HG03354 (cell line): Measurements from ENCODE around the gene CCM2.

Source experiments
- ATAC-seq: cut with Tn5 transposase; IDR thresholded peaks from one replicate; pipeline ENCODE4 v1.9.1; 2021; ENCODE audit warnings: mild to moderate bottlenecking; ENCODE audit not compliant: unreplicated experiment, poor library complexity, severe bottlenecking

The CCM2 gene

DNA sequence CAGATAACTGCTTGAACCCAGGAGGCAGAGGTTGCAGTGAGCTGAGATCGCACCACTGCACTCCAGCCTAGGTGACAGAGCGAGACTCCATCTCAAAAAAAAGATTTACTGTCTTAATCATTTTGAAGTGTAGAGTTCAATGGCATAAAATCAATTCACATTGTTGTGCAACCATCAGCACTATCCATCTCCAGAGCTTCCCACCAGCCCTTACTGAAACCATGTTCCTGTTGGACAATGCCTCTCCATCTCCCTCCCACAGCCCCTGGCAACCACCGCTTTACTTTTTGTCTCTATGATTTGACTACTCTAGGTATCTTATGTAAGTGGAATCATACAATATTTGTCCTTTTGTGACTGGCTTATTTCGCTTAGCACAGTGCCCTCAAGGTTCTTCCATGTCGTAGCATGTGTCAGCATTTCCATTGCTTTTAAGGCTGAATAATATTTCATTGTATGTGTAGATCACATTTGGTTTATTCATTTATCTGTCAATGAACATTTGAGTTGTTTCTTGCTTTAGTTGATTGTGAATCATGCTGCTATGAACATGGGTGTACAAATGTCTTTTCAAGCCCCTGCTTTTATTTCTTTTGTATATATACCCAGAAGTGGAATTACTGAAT lies 55.7 kb downstream of the CCM2 start:
- no peak for ATAC-seq

DNA sequence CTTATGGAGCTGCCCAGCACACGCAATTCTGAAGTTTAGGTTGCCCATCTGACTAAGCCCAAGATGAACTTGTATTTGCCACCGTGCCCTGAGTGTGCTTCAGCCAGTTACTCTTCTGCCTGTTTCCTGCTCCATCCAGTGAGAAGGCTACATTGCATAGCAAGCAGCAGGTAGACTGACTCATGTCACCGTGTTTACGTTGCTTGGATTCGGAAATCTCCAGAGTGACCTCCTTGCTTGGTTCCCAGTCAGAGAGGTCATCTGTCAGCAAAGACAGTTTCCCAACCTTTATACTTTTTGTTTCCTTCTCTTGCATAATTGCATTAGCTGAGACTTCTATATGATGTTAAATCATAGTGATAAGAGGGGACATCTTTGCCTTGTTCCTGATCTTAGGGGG lies 57.9 kb downstream of the CCM2 start:
- ATAC-seq, result no peak

DNA sequence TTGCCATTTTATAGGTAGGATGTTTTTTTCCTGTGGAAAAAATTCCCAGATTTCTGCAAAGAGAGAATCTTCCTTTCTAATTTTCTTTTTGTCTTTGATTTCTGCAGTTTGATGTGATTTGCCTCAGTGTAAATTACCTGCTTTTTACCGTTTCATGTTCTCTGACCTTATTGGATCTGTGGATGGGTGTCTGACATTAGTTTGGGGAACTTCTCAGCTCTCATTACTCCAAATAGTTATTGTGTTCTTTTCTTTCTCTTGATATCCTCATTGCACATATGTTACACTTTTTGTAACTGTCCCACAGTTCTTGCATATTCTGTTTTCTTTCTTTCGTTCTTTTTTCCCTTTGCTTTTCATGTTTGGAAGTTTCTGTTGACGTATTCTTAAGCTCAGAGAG lies 60.3 kb downstream of the CCM2 start:
- no peak for ATAC-seq

DNA sequence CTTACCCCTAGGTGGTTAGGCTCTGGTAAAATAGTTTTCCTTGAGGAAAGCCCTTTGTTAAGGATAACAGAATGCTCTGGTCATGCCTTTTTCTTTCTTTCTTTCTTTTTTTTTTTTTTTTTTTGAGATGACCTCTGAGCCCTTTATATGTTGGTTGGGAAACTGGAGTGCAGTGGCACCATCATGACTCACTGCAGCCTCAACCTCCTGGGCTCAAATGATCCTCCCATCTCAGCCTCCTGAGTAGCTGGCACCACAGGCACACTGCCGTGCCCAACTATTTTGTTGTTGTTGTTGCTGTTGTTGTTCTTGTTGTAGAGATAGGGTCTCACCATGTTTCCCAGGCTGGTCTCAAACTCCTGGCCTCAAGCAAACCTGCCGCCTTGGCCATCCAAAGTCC lies 61.4 kb downstream of the CCM2 start:
- no peak for ATAC-seq

DNA sequence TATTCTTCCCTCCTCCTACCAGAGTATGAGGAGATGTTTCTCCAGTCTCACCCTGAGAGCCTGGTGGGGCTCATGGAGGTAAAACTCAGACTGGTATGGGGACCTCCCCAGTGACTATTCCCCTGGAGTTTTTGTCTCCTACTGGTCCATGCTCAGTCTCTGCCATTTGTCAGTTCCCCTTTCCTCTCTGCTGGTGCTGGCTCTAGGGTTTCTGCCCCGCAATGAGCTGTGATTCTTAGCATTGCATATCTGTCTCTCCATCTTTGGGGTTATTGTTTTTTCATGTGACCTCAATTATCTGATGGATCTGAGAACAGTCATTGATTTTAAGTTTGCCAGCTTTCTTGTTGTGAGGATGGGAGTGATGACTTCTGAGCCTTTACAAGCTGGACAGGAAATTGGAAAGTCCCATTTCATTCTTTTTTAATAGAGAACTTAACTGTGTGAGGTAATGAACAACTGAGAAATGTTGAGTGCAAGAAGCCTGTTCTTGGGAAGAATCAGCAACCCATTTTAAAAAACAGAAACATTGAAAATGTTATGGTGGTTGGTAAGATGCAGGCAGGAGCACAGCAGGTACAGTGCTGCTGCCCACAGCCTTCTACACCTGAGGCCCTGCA lies 61.9 kb downstream of the CCM2 start:
- no peak for ATAC-seq

DNA sequence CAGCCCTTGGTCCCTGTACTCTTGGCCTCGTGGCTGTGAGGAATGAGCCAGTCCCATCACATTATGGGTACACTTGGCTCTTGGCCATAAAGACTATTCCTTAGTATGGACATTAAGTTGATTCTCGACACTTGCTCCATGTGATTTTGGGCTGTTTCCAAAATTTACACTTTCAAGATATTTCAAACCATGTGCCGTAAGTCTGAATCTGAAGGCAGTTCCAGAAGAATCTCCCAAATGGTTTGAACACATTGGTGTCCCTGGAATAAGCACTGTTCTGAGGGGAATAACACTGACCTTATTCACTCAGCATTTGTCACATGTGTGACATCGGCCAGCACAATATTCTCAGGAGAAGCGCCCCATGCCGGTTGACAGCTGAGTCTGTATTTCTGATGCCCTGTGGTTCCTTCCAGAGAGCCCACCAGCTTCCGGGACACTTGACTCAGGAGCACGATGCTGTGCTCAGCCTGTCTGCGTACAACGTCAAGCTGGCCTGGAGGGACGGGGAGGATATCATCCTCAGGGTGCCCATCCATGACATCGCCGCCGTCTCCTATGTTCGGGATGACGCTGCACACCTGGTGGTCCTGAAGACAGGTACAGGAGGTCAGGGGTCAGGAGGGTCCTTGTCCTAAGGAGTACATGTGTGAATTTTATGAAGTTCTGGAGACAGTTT lies 64.2 kb downstream of the CCM2 start:
- no peak for ATAC-seq

DNA sequence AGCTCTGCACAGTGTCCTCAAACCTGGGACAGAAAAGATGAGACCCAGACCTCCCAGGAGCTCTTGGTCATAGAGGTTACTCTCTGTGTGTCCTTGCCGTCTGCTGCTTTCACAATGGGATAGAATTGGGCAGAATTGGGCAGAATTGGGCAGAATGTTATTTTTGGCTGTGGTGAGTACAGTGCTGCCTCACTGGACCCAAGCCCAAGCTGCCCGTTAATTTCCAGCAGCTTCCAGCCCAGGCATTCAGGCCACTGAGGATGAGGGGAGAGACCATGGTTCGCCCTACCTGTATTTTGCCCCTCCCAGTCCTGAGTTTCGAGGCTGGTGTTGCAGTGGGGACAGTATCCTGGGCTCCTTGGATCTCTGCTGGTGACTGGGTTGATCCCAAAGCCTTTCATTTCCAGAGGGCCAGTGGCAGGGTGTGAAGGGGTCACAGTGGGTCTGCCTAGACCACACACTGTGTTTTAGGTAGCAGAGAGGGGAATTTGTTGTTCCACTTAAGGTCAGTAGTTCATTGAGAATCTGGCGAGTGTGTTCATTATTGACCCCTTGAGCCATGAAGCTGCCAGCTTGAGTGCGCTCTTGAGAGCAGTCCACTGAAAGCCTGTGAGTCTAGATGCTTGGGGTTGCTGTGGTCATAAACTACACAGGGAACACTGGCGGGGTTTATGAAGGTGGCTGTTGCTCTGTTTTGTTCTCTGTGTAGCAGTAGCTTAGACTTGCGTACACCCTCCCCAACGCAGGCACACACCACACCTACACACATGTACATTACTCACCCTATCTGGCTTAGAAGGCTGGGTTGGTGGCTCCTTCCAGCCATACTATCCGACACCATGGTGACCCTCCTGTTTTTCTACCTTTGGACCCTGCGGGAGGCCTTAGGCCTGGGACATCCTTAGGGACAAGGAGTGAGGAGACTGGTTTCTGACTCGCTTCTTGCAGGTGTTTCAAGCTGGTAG lies 65.3 kb downstream of the CCM2 start:
- no peak for ATAC-seq

DNA sequence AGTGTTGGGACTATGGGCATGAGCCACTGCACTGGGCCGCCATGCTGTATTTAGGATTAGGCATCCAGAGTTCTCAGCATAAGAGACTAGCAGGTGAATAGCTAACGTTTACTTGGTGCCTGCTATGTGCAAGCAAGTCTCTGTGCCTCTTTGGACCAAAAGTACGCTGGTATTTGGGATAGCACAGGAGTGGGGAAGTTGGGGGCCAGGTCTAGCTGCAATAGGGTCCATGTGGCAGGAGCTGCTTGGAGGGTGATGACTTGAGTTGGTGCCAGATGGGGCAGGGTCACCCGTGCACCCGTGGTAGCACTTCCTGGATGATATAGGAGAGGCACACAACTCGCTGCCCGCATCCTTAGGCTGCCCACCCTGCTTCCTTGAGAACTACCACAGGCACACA lies 66.4 kb downstream of the CCM2 start:
- ATAC-seq, result no peak

DNA sequence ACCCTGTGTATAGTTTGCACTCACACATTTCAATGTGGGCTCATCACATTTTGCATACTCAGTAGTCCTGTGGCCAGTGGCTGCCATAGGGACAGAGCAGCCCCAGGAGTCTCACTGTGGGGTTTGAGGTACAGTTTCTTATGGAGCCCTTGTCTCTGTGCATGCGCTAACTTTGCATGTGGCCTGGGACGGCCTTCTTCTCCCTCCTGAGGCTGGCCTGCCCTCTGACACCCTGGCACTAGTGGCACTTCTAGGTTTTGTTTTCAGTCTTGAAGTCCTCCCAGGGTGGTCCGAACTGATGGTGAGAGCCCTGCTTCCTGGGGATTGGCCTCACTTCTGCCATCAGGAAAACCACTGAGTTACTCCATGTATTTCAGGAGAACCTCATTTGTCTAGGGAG lies 67.6 kb downstream of the CCM2 start:
- ATAC-seq, result no peak

DNA sequence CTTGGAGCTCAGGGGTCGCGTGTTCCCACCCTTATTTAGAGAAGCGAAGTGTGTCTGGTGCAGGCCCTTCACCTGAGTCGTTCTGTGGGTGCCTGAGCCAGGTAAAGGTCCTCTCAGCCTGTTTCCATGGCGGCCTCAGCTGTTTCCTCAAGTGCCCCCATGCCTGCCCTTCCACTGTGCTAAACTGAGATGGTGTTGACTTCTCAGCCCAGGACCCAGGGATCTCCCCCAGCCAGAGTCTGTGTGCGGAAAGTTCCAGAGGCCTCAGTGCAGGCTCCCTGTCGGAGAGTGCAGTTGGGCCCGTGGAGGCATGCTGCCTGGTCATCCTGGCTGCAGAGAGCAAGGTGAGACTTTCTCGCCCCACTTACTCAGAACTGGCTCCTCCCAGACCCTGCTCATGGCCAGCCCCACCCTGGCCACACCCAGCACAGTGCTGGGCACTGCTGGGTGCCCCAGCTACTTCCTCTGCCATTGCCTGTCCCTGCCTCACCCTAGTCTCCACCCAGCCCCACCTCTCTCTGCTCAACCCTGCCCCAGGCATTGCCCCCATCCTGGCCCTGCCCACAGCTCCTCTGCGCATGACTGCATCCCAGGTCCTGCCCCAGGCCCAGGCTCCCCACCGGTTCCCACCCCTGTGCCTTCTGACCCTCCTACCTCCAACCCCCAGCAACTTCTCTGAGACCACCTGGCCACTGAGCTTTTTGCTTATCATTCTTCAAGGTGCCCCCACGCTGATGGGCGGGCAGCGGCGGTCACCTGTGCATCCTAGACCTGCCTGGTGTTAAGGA lies 68.4 kb downstream of the CCM2 start:
- ATAC-seq, result no peak

DNA sequence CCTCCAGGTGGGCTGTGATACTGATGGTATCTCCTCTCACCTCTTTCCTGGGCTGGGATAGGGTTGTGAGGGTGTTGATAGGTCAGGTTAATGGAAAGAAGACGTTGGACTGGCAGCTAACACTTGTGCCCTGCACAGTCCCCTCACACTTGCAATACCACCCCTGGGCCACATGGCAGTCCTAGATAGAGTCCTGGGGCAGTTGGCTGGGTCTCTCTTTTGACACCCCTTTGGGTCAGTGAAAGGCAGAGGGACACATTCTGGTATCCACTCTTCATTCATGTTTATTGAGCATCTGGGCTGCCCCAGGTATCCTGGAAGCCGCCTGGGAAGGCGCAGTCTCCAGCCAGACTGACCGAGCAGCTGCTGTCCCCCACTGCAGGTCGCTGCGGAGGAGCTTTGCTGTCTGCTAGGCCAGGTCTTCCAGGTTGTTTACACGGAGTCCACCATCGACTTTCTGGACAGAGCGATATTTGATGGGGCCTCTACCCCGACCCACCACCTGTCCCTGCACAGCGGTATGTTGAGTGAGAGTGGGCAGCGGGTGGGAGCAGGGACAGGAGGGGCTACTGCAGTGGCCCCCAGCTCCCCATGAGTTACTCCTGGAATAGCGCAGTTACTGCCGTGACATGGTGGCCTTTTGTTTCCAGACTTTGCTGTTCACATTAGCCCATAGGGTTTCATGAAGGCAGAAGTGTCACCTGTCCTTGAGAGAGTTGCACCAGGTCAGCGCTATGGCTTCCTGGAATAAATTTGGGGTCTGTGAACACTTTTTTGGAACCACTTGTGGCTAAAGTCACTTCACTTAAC lies 69.6 kb downstream of the CCM2 start:
- no peak for ATAC-seq

DNA sequence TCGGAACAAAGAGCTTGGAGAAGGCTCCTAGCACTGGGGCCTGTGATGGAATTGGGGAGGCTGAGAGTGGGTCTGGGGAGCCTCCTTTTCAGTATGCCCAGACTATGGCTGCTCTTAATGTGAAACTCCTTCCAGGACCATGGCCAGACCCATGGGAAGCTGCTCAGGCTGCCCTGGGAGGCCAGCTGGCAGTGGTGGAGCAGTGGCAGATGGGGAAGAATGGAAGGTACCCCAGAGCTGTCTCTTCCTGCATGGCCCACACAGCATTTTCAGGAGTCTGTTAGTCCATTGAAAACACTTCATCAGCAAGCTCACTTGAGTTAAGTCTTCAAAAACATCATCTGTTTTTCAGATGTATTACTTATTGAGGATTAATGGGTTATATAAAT lies 70.2 kb downstream of the CCM2 start:
- ATAC-seq, result no peak

DNA sequence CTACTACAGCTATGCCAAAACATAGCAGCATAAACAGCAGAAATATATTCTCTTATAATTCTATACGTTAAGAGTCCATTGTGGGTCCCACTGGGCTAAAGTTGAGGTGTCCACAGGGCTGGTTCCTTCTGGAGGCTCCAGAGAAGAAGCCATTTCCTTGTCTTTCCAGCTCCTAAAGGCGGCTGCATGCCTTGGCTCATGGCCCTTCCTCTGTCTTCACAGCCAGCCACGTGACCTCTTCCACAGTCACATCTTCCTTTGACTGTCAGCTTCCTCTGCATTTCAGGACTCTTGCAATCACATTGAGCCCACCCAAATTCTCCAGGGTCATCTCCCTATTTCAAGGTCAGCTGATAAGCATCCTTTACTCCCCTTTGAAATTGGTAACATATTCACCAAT lies 71.5 kb downstream of the CCM2 start:
- ATAC-seq, result no peak

DNA sequence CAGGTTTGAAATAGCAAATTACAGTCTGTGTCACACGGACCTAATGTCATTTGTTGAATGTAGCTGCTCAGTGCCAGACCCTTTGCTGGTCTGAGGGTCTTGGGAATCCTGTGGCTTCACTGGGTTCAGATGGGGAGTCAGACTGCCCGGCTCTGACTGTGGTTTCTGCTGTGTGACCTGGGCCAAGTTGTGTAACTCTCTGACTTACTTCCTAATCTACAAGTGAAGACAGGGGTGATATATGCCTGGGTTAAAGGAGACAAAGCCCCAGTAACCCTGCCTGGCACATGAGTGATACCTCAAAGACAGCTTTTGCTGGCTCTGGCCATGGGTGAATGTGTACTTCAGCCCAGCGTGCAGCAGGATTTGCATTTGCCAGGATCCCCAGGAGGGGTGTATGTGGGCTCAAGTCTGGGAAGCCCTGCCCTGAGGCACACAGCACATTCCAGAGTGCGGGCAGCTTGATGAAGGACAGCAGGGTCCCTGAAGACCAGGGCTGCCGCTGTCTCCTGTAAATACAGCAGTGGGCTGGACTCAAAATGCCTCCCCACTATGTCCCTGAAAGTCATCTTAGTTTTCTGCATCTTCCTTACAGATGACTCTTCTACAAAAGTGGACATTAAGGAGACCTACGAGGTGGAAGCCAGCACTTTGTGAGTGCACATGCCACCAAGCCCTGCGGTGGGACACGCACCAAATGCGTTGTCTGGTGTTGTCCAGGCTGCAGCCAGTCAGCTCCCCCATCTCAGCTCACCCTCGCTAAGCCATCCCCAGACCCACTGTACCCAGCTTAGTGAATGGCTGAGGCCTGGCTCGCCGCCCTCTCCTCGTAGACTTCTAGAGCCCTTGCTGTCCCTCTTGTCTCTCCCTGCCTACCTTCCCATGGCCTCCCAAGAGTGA lies 72.4 kb downstream of the CCM2 start:
- ATAC-seq, result no peak

DNA sequence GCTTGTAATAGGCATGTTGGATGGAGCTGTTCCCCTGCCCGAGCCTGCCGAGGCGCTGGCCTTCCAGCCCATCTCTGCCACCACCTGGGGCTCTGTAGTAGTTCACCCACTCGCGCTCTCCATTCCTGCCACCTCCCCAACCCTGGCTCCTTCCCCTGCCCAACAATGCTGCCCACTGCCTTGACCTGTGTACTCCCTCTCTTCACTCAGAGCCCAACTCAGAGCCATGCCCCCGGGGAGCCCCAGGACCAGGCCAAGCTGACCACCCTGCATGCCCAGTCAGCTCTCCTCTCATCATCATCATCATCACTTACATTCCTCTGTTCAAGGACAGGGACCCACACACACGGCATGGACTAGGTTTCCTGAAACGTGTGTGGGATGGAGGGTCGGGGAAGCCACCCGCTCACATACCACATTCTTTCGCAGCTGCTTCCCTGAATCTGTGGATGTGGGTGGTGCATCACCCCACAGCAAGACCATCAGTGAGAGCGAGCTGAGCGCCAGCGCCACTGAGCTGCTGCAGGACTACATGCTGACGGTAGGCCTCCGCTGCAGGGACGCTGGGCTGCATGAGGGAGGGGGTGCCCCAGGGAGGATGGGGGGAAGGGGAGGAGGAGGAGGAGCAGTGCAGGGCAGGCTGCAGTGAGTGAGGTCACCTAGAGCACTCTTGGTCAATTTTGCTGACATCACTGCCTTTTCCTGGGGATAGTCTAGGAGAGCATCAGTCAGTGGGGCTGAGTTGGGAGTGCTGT lies 73.2 kb downstream of the CCM2 start:
- no peak for ATAC-seq

DNA sequence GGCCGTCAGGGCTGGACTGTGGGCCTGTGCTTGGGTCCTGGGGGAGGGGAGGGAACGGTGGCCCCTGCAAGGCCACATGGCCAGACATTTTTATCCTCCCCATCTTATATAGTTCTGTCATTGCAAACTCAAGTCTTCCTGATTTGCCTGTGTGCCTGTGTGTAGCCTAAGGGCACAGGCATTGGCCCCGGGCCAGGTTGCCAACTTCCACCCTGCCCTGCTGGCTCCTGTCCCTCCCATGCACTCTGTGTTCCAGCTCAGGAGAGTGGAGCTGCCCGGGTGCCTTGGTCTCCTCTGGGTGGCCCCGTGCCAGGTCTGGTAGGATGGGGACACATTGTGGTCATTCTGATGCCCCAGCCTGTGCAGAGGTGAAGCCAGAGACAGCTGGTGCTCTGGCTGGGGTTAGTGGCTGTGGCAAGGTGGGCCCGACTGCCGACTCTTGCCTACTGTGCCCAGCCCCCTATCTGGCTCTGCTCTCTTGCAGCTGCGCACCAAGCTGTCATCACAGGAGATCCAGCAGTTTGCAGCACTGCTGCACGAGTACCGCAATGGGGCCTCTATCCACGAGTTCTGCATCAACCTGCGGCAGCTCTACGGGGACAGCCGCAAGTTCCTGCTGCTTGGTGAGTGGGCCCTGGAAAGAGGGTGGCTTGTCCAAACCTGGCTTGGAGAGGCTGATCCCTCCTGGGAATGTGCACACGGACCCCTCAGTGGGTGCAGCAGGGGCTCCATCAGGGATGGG lies 74.0 kb downstream of the CCM2 start:
- ATAC-seq, result no peak
